ENCODE data around the gene C20orf144.

The C20orf144 gene

GRCh38 chr20:33656010-33656782 lies 5.9 kb upstream of the C20orf144 start:
- Mint-ChIP-seq H3K4me3 (no peak overlapping the region), H3K27ac (no peak overlapping the region), H3K9me3 (ENCODE audit: low read depth) (no peaks in the 10 kb centered on the region), H3K27me3 (no peaks in the 10 kb centered on the region), H3K4me1 (ENCODE audit: low read depth) (peaks cover 3% of the 10 kb centered on the region), H3K36me3 (no peaks in the 10 kb centered on the region)

DNA sequence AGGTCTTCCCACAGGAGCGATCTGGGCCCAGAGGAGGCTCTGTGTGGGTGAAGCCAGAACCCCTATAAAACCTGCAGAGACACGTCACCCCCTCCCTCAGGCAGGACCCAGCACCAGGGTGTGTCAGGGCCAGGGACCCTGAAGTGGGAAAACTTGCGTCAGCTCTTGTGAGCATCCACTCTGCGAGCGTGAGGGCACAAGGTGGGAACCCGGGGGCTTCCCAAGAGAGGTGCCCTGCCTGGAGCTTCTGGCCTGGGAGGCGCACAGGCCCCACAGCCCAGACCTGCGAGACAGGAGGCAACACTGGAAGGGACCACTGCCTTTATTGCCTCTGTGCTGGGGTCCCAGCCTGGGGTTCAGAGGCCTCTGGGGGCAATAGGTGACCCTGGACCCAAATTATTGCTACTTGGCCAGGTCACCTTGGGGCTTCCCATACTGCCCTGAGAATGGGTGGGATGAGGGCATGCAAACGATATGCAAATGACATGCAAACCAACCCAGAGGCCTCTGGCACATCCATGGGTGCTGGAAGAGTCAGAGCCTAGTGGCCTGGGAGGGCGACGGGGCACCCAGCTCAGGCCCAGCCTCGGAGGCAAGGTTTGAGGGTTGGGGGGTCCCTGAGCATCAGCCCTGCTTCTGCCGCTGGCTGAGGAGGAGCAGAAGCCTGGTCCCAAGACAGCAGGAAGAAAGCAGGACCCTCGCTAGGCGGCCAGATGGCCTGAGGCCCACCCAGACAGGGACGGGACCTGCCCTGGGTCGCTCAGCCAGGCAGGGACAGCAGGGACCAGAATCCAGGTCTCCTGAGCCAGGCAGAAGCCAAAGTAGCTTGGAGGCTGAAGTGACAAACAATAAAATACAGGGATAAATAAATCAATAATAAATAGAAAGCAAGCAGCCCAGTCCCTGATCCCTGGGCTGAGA lies 5.1 kb upstream of the C20orf144 start:
- H3K4me3 Mint-ChIP-seq = no peak overlapping the region
- no peak overlapping the region for H3K27ac Mint-ChIP-seq
- H3K4me1 Mint-ChIP-seq (ENCODE audit: low read depth) = peaks cover 5% of the 10 kb centered on the region
- no peaks in the 10 kb centered on the region for H3K27me3 Mint-ChIP-seq
- H3K36me3 Mint-ChIP-seq = no peaks in the 10 kb centered on the region
- H3K9me3 Mint-ChIP-seq (ENCODE audit: low read depth) = no peaks in the 10 kb centered on the region

GRCh38 chr20:33657704-33658095 lies 4.4 kb upstream of the C20orf144 start:
- H3K27ac Mint-ChIP-seq = no peak overlapping the region
- H3K9me3 Mint-ChIP-seq (ENCODE audit: low read depth) = no peaks in the 10 kb centered on the region
- H3K4me1 Mint-ChIP-seq (ENCODE audit: low read depth) = peaks cover 5% of the 10 kb centered on the region

DNA sequence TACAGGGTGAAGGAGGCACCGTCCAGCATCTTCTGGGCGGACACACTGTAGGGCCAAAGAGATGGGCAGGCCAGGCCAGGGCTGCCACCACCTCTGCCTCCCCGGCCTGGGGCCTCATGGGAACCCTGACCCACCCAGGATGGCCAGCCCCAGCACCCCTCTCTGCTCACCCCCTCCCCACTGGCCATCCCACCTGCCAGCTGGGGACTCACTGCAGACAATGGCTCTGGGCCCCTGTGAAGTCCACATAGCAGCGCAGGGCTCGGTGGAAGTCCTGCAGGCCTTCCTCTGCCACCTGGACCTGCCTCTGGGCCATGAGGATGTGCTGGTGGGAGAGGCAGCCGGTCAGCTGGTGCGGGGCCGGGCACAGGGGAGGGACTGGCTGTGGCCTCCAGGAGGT lies 3.6 kb upstream of the C20orf144 start:
- H3K36me3 Mint-ChIP-seq = no peaks in the 10 kb centered on the region
- no peak overlapping the region for H3K4me3 Mint-ChIP-seq
- H3K27ac Mint-ChIP-seq = no peak overlapping the region
- no peaks in the 10 kb centered on the region for H3K27me3 Mint-ChIP-seq
- H3K9me3 Mint-ChIP-seq (ENCODE audit: low read depth) = no peaks in the 10 kb centered on the region
- H3K4me1 Mint-ChIP-seq (ENCODE audit: low read depth) = peaks cover 5% of the 10 kb centered on the region

More at GRCh38 chr20:33657704-33658095, 4.4 kb upstream of the C20orf144 start:
- no peaks in the 10 kb centered on the region for H3K36me3 Mint-ChIP-seq
- no peaks in the 10 kb centered on the region for H3K27me3 Mint-ChIP-seq
- no peak overlapping the region for H3K4me3 Mint-ChIP-seq

DNA sequence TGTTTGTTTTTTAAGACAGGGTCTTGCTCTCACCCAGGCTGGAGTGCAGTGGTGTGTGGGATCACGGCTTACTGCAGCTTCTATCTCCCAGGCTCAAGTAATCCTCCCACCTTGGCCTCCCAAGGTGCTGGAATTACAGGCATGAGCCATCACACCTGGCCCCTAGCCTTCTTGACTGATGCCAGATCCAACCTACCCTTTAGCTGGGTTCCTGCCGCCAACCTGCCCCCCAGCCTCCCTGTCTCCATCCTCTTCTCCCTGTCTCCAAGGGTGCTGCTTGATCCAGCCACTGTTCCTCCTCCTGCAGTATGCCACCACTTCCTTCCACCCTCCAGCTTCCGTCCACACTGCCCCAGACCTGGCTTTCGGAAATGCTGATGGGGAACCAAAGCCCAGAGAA lies 3.2 kb upstream of the C20orf144 start:
- Mint-ChIP-seq H3K4me1 (ENCODE audit: low read depth) (peaks cover 5% of the 10 kb centered on the region), H3K4me3 (no peak overlapping the region), H3K9me3 (ENCODE audit: low read depth) (no peaks in the 10 kb centered on the region), H3K36me3 (no peaks in the 10 kb centered on the region), H3K27me3 (no peaks in the 10 kb centered on the region), H3K27ac (no peak overlapping the region)

DNA sequence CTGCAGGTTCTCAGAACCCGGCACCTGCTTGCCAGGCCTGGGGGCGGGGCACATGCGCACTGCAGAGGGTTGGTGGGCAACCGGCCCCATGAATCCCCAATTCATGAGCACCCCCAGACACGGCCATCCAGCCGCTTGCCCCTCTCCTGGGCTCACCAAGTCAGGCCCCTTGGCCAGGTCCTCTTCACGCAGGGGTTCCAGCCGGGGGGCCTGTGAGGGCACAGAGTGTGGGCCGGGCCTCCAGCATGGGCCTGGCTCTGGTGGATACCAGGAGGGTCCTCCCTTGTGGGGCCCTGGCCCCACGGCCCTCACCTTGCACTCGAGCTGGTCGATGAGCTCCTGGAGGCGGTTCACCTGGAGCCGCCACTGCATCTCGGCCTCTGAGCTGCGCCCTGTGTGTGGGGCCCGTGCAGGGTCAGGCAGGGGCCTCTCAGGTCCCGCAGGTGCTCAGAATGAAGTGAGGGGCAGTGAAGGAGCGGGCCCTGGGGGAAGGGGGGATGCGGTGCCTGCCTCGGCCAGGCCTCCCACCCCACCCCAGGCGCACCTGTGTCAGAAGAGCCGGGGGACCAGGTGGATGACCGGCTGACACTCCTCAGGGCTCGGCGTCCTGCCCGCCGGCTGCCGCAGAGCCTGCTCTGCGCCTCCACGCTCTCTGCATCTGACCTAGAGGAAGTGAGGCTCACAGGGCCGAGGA lies 2.6 kb upstream of the C20orf144 start:
- no peaks in the 10 kb centered on the region for H3K27me3 Mint-ChIP-seq
- no peaks in the 10 kb centered on the region for H3K36me3 Mint-ChIP-seq
- H3K4me3 Mint-ChIP-seq = no peak overlapping the region
- peaks cover 8% of the 10 kb centered on the region for H3K4me1 Mint-ChIP-seq (ENCODE audit: low read depth)
- H3K9me3 Mint-ChIP-seq (ENCODE audit: low read depth) = no peaks in the 10 kb centered on the region
- no peak overlapping the region for H3K27ac Mint-ChIP-seq

GRCh38 chr20:33660035-33660684 lies 2.0 kb upstream of the C20orf144 start:
- peaks cover 14% of the 10 kb centered on the region for H3K4me1 Mint-ChIP-seq (ENCODE audit: low read depth)
- no peak overlapping the region for H3K4me3 Mint-ChIP-seq
- no peaks in the 10 kb centered on the region for H3K36me3 Mint-ChIP-seq
- H3K27me3 Mint-ChIP-seq = no peaks in the 10 kb centered on the region
- H3K27ac Mint-ChIP-seq = no peak overlapping the region
- no peaks in the 10 kb centered on the region for H3K9me3 Mint-ChIP-seq (ENCODE audit: low read depth)

- Mint-ChIP-seq H3K27me3 (no peaks in the 10 kb centered on the region), H3K4me3 (no peak overlapping the region), H3K27ac (no peak overlapping the region), H3K36me3 (no peaks in the 10 kb centered on the region), H3K4me1 (ENCODE audit: low read depth) (peaks cover 17% of the 10 kb centered on the region), H3K9me3 (ENCODE audit: low read depth) (no peaks in the 10 kb centered on the region)
Observed at GRCh38 chr20:33660685-33661058, 1.5 kb upstream of the C20orf144 start.

GRCh38 chr20:33663161-33664084 lies 1.3 kb downstream of the C20orf144 start:
- H3K36me3 Mint-ChIP-seq = no peaks in the 10 kb centered on the region
- peak overlapping the region; percentile 84 for H3K4me3 Mint-ChIP-seq
- H3K4me1 Mint-ChIP-seq (ENCODE audit: low read depth) = peaks cover 25% of the 10 kb centered on the region
- peak overlapping the region; percentile 64 for H3K27ac Mint-ChIP-seq
- no peaks in the 10 kb centered on the region for H3K27me3 Mint-ChIP-seq
- H3K9me3 Mint-ChIP-seq (ENCODE audit: low read depth) = no peaks in the 10 kb centered on the region

- no peaks in the 10 kb centered on the region for H3K9me3 Mint-ChIP-seq (ENCODE audit: low read depth)
- H3K4me3 Mint-ChIP-seq = peak overlapping the region; percentile 84
- peak overlapping the region; percentile 86 for H3K27ac Mint-ChIP-seq
- H3K4me1 Mint-ChIP-seq (ENCODE audit: low read depth) = peaks cover 26% of the 10 kb centered on the region
- no peaks in the 10 kb centered on the region for H3K27me3 Mint-ChIP-seq
- H3K36me3 Mint-ChIP-seq = no peaks in the 10 kb centered on the region
Observed at GRCh38 chr20:33664085-33664761, 2.1 kb downstream of the C20orf144 start.

GRCh38 chr20:33664762-33665144 lies 2.6 kb downstream of the C20orf144 start:
- Mint-ChIP-seq H3K36me3 (no peaks in the 10 kb centered on the region), H3K27me3 (no peaks in the 10 kb centered on the region), H3K27ac (peak overlapping the region; percentile 86), H3K4me3 (peak overlapping the region; percentile 84), H3K9me3 (ENCODE audit: low read depth) (no peaks in the 10 kb centered on the region), H3K4me1 (ENCODE audit: low read depth) (peaks cover 26% of the 10 kb centered on the region)

GRCh38 chr20:33666293-33667244 lies 4.4 kb downstream of the C20orf144 start, which contains the start of gene ACTL10:
Gene ACTL10, plus strand, starts transcription at chr20:33666943. Its CDS starts 555 bp downstream, at chr20:33667498.
- no peaks in the 10 kb centered on the region for H3K36me3 Mint-ChIP-seq
- peak within 1 kb of the TSS; percentile 94 for H3K4me3 Mint-ChIP-seq
- H3K4me1 Mint-ChIP-seq (ENCODE audit: low read depth) = peaks cover 26% of the 10 kb centered on the region
- peak within 1 kb of the TSS; percentile 89 for H3K27ac Mint-ChIP-seq
- H3K9me3 Mint-ChIP-seq (ENCODE audit: low read depth) = no peaks in the 10 kb centered on the region
- no peaks in the 10 kb centered on the region for H3K27me3 Mint-ChIP-seq
